Gastroesophageal sphincter (tissue), 4 donors: ENCODE data around the gene KIRREL1. TPM values are rescaled to one million over a fixed set of nuclear protein-coding genes. Genes with fewer than 3 reads are reported as not detected.
A peak's percentile ranks its signal among the peaks of the same experiment; 100 is the strongest.

Experiments
- ATAC-seq: fragments of 150-250 bp; one replicate; pipeline ENCODE4 v1.9.1; 2016; ENCODE audit warnings: mild to moderate bottlenecking, moderate library complexity
- H3K27ac ChIP-seq, 4 donors: fragments of 200-600 bp; sonication (generic) in 3 of 4; 1 replicate in 3 of 4; 2 replicates in 1 of 4; pipeline ENCODE4 v1.5.1; 2016 to 2019
- H3K27me3 ChIP-seq: fragments of 200-600 bp; sonication (generic); one replicate; pipeline ENCODE4 v1.5.1; 2019
- H3K36me3 ChIP-seq, 2 donors: fragments of 200-600 bp; sonication (generic); one replicate each; pipeline ENCODE4 v1.5.1; 2019; ENCODE audit warnings: control low read depth in 1 of 2
- H3K4me1 ChIP-seq, 3 donors: fragments of 200-600 bp; sonication (generic); 1 replicate in 2 of 3; 2 replicates in 1 of 3; pipeline ENCODE4 v1.5.1; 2016 to 2019; ENCODE audit warnings: control low read depth in 2 of 3
- H3K4me3 ChIP-seq, 2 donors: fragments of 200-600 bp; sonication (generic); one replicate each; pipeline ENCODE4 v1.5.1; 2019; ENCODE audit warnings: mild to moderate bottlenecking in 1 of 2, moderate library complexity in 1 of 2
- H3K9me3 ChIP-seq, 3 donors: fragments of 200-600 bp; sonication (generic); one replicate each; pipeline ENCODE4 v1.5.1; 2017 to 2019; ENCODE audit warnings: control low read depth in 2 of 3
- CTCF ChIP-seq, 4 experiments: fragments of 200-600 bp in 2 of 4; fragments of 450-650 bp in 2 of 4; sonication (generic) in 1 of 4; IDR thresholded peaks; one replicate each; pipeline ENCODE4 v1.5.1; 2017 to 2019; ENCODE audit warnings: antibody characterized with exemption in 4 of 4, mild to moderate bottlenecking in 2 of 4, moderate library complexity in 2 of 4
- EP300 ChIP-seq: sonication (generic); formaldehyde crosslinking; IDR thresholded peaks from one replicate; pipeline ENCODE4 v1.6.1; 2017; ENCODE audit warnings: antibody characterized with exemption, mild to moderate bottlenecking
- POLR2A ChIP-seq, 2 donors: fragments of 450-650 bp; IDR thresholded peaks; one replicate each; pipeline ENCODE4 v1.6.1; 2017; ENCODE audit warnings: antibody characterized with exemption in 2 of 2, mild to moderate bottlenecking in 2 of 2, moderate library complexity in 1 of 2
- POLR2AphosphoS5 ChIP-seq: sonication (generic); formaldehyde crosslinking; IDR thresholded peaks from one replicate; pipeline ENCODE4 v1.6.1; 2017; ENCODE audit warnings: antibody characterized with exemption
- WGBS, 2 donors: methylation state at CpG; one replicate each; pipeline ENCODE4 v1.1.5; 2018; ENCODE audit warnings: low coverage in 1 of 2; 5-methylcytosine and 5-hydroxymethylcytosine counted together
- total RNA-seq, 4 donors: library from RNA; depleted of rRNA; stranded (reverse); fragments of >200 nt; gene quantifications; one replicate each; pipeline ENCODE4 v1.1.0, GENCODE V29; 2016

The KIRREL1 gene
- total RNA-seq, 4 donors from 2014 or later = 43.1 to 73.1 (median 48.1) TPM

- no peak for TF ChIP-seq POLR2A (IDR thresholded peaks at IDR 0.05)
- TF ChIP-seq EP300 = no peak
- no peak for TF ChIP-seq POLR2AphosphoS5
- TF ChIP-seq CTCF (IDR thresholded peaks at IDR 0.05) = no peak
- H3K9me3 ChIP-seq = no peaks in the 10 kb centered on the region
- H3K4me1 ChIP-seq = no peaks in the 10 kb centered on the region
- peaks cover 0 to 94% of the 10 kb centered on the region in 2 donors for H3K36me3 ChIP-seq
- 80% methylated on average over 2 of the region's 8 CpGs; no CpG with 5 or more reads in 1 of the 2 donors for WGBS, 2 donors
- no peak overlapping the region for H3K4me3 ChIP-seq
- no peaks in the 10 kb centered on the region for H3K27me3 ChIP-seq
- no peak for ATAC-seq
- H3K27ac ChIP-seq = no peak overlapping the region
Measured at GRCh38 chr1:158084336-158084735, 90.9 kb downstream of the KIRREL1 start.

- H3K4me3 ChIP-seq = no peak overlapping the region
- no peak for ATAC-seq
- peaks cover 0 to 94% of the 10 kb centered on the region in 2 donors for H3K36me3 ChIP-seq
- no peak for TF ChIP-seq EP300
- TF ChIP-seq POLR2A (IDR thresholded peaks at IDR 0.05) = no peak
- TF ChIP-seq POLR2AphosphoS5 = no peak
- no peak for TF ChIP-seq CTCF (IDR thresholded peaks at IDR 0.05)
- H3K4me1 ChIP-seq = no peaks in the 10 kb centered on the region
- WGBS, 2 donors = 82 to 88% methylated on average over 3 to 4 of the region's 4 CpGs
- no peak overlapping the region for H3K27ac ChIP-seq
- no peaks in the 10 kb centered on the region for H3K27me3 ChIP-seq
- no peaks in the 10 kb centered on the region for H3K9me3 ChIP-seq
Measured at GRCh38 chr1:158084747-158085146, 91.3 kb downstream of the KIRREL1 start.

GRCh38 chr1:158087320-158087927, 94.0 kb downstream of the KIRREL1 start:
- Histone ChIP-seq H3K27me3 (no peaks in the 10 kb centered on the region), H3K27ac (no peak overlapping the region), H3K4me3 (no peak overlapping the region), H3K36me3 (peaks cover 0 to 97% of the 10 kb centered on the region in 2 donors), H3K4me1 (no peaks in the 10 kb centered on the region), H3K9me3 (no peaks in the 10 kb centered on the region)
- 27 to 54% methylated on average over 2 to 9 of the region's 9 CpGs for WGBS, 2 donors
- peak; percentile 62 for ATAC-seq
- TF ChIP-seq POLR2A (IDR thresholded peaks at IDR 0.05) = no peak
- no peak for TF ChIP-seq EP300
- peak; percentile 83 to 92 (median 86) for TF ChIP-seq CTCF (IDR thresholded peaks at IDR 0.05)

GRCh38 chr1:158089476-158089875, 96.0 kb downstream of the KIRREL1 start:
- no peak overlapping the region for H3K27ac ChIP-seq
- H3K4me3 ChIP-seq = no peak overlapping the region
- WGBS, 2 donors = 76 to 93% methylated on average over 4 to 7 of the region's 16 CpGs
- TF ChIP-seq POLR2A (IDR thresholded peaks at IDR 0.05) (no peak), EP300 (no peak), CTCF (IDR thresholded peaks at IDR 0.05) (no peak), POLR2AphosphoS5 (no peak)
- no peaks in the 10 kb centered on the region for H3K4me1 ChIP-seq
- no peak for ATAC-seq
- H3K36me3 ChIP-seq = peaks cover 0 to 98% of the 10 kb centered on the region in 2 donors
- no peaks in the 10 kb centered on the region for H3K9me3 ChIP-seq
- H3K27me3 ChIP-seq = no peaks in the 10 kb centered on the region

GRCh38 chr1:158089925-158090637, 96.6 kb downstream of the KIRREL1 start:
- 79% methylated on average over 3 to 4 of the region's 9 CpGs for WGBS, 2 donors
- ATAC-seq = no peak
- no peaks in the 10 kb centered on the region for H3K27me3 ChIP-seq
- TF ChIP-seq POLR2AphosphoS5 (no peak), CTCF (IDR thresholded peaks at IDR 0.05) (no peak), POLR2A (IDR thresholded peaks at IDR 0.05) (no peak), EP300 (no peak)
- H3K4me3 ChIP-seq = no peak overlapping the region
- H3K27ac ChIP-seq = no peak overlapping the region
- peaks cover 0 to 98% of the 10 kb centered on the region in 2 donors for H3K36me3 ChIP-seq
- H3K9me3 ChIP-seq = no peaks in the 10 kb centered on the region
- H3K4me1 ChIP-seq = no peaks in the 10 kb centered on the region
